Measurements from ENCODE around the gene SPATA21.
"Not testable (repeated sequence)": the region's sequence is repeated elsewhere in the genome, so short reads cannot be mapped to it uniquely, and the experiment has no call there.

Gene SPATA21

GRCh38 chr1:16367258-16367967, 69.8 kb downstream of the SPATA21 start:
- in situ Hi-C loops (cut with HindIII; ENCODE audit: low pct_ligation_motif_present, low pct_unique_long_range_greater_than_20kb, low sequenced_read_pairs): no loop called here
- peak; percentile 80 for DNase-seq

- in situ Hi-C loops (cut with HindIII; ENCODE audit: low pct_ligation_motif_present, low pct_unique_long_range_greater_than_20kb, low sequenced_read_pairs): no loop called here
- peak; percentile 97 for DNase-seq
These were observed 70.4 kb downstream of the SPATA21 start, which contains the start of gene SZRD1 for GRCh38 chr1:16366722-16367257. SZRD1 (plus strand) TSS chr1:16367242; CDS start chr1:16367258, 16 bp downstream.

GRCh38 chr1:16365146-16365498, 72.1 kb downstream of the SPATA21 start:
- DNase-seq; in situ Hi-C loops (cut with HindIII; ENCODE audit: low pct_ligation_motif_present, low pct_unique_long_range_greater_than_20kb, low sequenced_read_pairs): not testable (repeated sequence)

GRCh38 chr1:16356867-16357266, 80.4 kb downstream of the SPATA21 start:
- in situ Hi-C loops (cut with HindIII; ENCODE audit: low pct_ligation_motif_present, low pct_unique_long_range_greater_than_20kb, low sequenced_read_pairs): no loop called here
- no peak for DNase-seq

- no peak for DNase-seq
These were observed 82.6 kb downstream of the SPATA21 start for GRCh38 chr1:16354619-16355018.

GRCh38 chr1:16352842-16353535, 84.2 kb downstream of the SPATA21 start:
- no peak for DNase-seq
- in situ Hi-C loops (cut with HindIII; ENCODE audit: low pct_ligation_motif_present, low pct_unique_long_range_greater_than_20kb, low sequenced_read_pairs): no loop called here

More at GRCh38 chr1:16354619-16355018, 82.6 kb downstream of the SPATA21 start:
- in situ Hi-C loops (cut with HindIII; ENCODE audit: low pct_ligation_motif_present, low pct_unique_long_range_greater_than_20kb, low sequenced_read_pairs): no loop called here

GRCh38 chr1:16351994-16352841, 85.0 kb downstream of the SPATA21 start, which contains the start of gene FBXO42:
FBXO42 (minus strand) TSS chr1:16352480; CDS start chr1:16315418, 37,062 bp downstream.
- DNase-seq: peak; percentile 88
- in situ Hi-C loops (cut with HindIII; ENCODE audit: low pct_ligation_motif_present, low pct_unique_long_range_greater_than_20kb, low sequenced_read_pairs): no loop called here

- peak; percentile 37 for DNase-seq
- in situ Hi-C loops (cut with HindIII; ENCODE audit: low pct_ligation_motif_present, low pct_unique_long_range_greater_than_20kb, low sequenced_read_pairs): no loop called here
These were observed 85.7 kb downstream of the SPATA21 start for GRCh38 chr1:16351456-16351993.

GRCh38 chr1:16349847-16350406, 87.3 kb downstream of the SPATA21 start:
- DNase-seq: no peak
- in situ Hi-C loops (cut with HindIII; ENCODE audit: low pct_ligation_motif_present, low pct_unique_long_range_greater_than_20kb, low sequenced_read_pairs): no loop called here

Data from ACHN (cell line).